Epidermal melanocyte (primary cell): ENCODE data around the gene CLSTN2.
A peak's percentile ranks its signal among the peaks of the same experiment; 100 is the strongest.

Source experiments
- DNase-seq: peaks from one replicate; pipeline ENCODE4 v3.0.0; 2011; ENCODE audit warnings: low spot score; ENCODE audit not compliant: insufficient read length

The CLSTN2 gene

GRCh38 chr3:140536926-140537726 lies 602.1 kb downstream of the CLSTN2 start:
- DNase-seq, result no peak

GRCh38 chr3:140537727-140538082 lies 602.7 kb downstream of the CLSTN2 start:
- no peak for DNase-seq

- DNase-seq, result no peak
These were observed 605.3 kb downstream of the CLSTN2 start for GRCh38 chr3:140540262-140540661.

- DNase-seq, result no peak
These were observed 607.1 kb downstream of the CLSTN2 start for GRCh38 chr3:140541975-140542653.

- DNase-seq, result no peak
These were observed 610.2 kb downstream of the CLSTN2 start for GRCh38 chr3:140545197-140545596.

GRCh38 chr3:140545756-140546155 lies 610.8 kb downstream of the CLSTN2 start:
- DNase-seq, result peak; percentile 63

- no peak for DNase-seq
These were observed 611.7 kb downstream of the CLSTN2 start for GRCh38 chr3:140546649-140547048.

- DNase-seq, result no peak
These were observed 617.4 kb downstream of the CLSTN2 start for GRCh38 chr3:140552403-140552802.

- no peak for DNase-seq
These were observed 617.9 kb downstream of the CLSTN2 start for GRCh38 chr3:140552898-140553297.

GRCh38 chr3:140553591-140553990 lies 618.6 kb downstream of the CLSTN2 start:
- no peak for DNase-seq

- no peak for DNase-seq
These were observed 620.7 kb downstream of the CLSTN2 start for GRCh38 chr3:140555666-140556065.

- DNase-seq, result no peak
These were observed 622.5 kb downstream of the CLSTN2 start for GRCh38 chr3:140557476-140557875.

GRCh38 chr3:140559546-140559945 lies 624.6 kb downstream of the CLSTN2 start:
- no peak for DNase-seq

GRCh38 chr3:140563206-140563760 lies 628.3 kb downstream of the CLSTN2 start:
- no peak for DNase-seq

GRCh38 chr3:140568131-140568530 lies 633.1 kb downstream of the CLSTN2 start:
- no peak for DNase-seq

- no peak for DNase-seq
These were observed 634.0 kb downstream of the CLSTN2 start for GRCh38 chr3:140568842-140569520.

- DNase-seq, result no peak
These were observed 635.6 kb downstream of the CLSTN2 start for GRCh38 chr3:140570602-140571001.

- DNase-seq, result no peak
These were observed 636.9 kb downstream of the CLSTN2 start for GRCh38 chr3:140571836-140572235.

- DNase-seq, result no peak
These were observed 637.3 kb downstream of the CLSTN2 start for GRCh38 chr3:140572334-140572733.

GRCh38 chr3:140573011-140573410 lies 638.0 kb downstream of the CLSTN2 start:
- no peak for DNase-seq

GRCh38 chr3:140574375-140574774 lies 639.4 kb downstream of the CLSTN2 start:
- no peak for DNase-seq

- no peak for DNase-seq
These were observed 641.5 kb downstream of the CLSTN2 start for GRCh38 chr3:140576449-140576848.
